Karpas-422 (cell line): Measurements from ENCODE around the gene LRRN4. TPM values are rescaled to one million over a fixed set of nuclear protein-coding genes. Genes with fewer than 3 reads are reported as not detected.

ENCODE experiments used
- DNase-seq: peaks from one replicate; pipeline ENCODE4 v3.0.0-alpha.2; 2015
- H2AFZ ChIP-seq: fragments of 200-600 bp; sonication (generic); 2 replicates; pipeline ENCODE4 v1.6.1; 2014; ENCODE audit warnings: antibody characterized with exemption, low read length, mixed read lengths
- H3K27ac ChIP-seq: fragments of 200-600 bp; sonication (generic); 2 replicates; pipeline ENCODE4 v1.5.1; 2014; ENCODE audit warnings: mild to moderate bottlenecking, low read length, moderate library complexity
- H3K27me3 ChIP-seq: fragments of 200-600 bp; sonication (generic); 2 replicates; pipeline ENCODE4 v1.6.1; 2014; ENCODE audit warnings: low read length, mixed read lengths
- H3K36me3 ChIP-seq: fragments of 200-600 bp; sonication (generic); 2 replicates; pipeline ENCODE4 v1.6.1; 2014; ENCODE audit warnings: low read length, mixed read lengths; ENCODE audit not compliant: insufficient read depth
- H3K4me1 ChIP-seq: fragments of 200-600 bp; sonication (generic); 2 replicates; pipeline ENCODE4 v1.6.1; 2014; ENCODE audit warnings: mild to moderate bottlenecking, low read length, mixed read lengths
- H3K4me2 ChIP-seq: fragments of 200-600 bp; sonication (generic); 2 replicates; pipeline ENCODE4 v1.6.1; 2014; ENCODE audit warnings: low read length, low read depth, mild to moderate bottlenecking; ENCODE audit not compliant: poor library complexity, severe bottlenecking
- H3K4me3 ChIP-seq: fragments of 200-600 bp; sonication (generic); 2 replicates; pipeline ENCODE4 v1.5.1; 2014; ENCODE audit warnings: mild to moderate bottlenecking, antibody characterized with exemption, low read length, mixed read lengths
- H3K79me2 ChIP-seq: fragments of 200-600 bp; sonication (generic); 2 replicates; pipeline ENCODE4 v1.6.1; 2014; ENCODE audit warnings: mild to moderate bottlenecking, low read length, mixed read lengths
- H3K9ac ChIP-seq: fragments of 200-600 bp; sonication (generic); 2 replicates; pipeline ENCODE4 v1.6.0; 2014; ENCODE audit warnings: low read length
- H3K9me2 ChIP-seq: fragments of 200-600 bp; sonication (generic), shearing (Covaris generic); replicated peaks from 2 replicates; pipeline ENCODE4 v1.6.0; 2014; ENCODE audit warnings: mild to moderate bottlenecking, low read length, moderate library complexity; ENCODE audit not compliant: insufficient read depth
- H3K9me3 ChIP-seq: fragments of 300-700, 200-600 bp; sonication (generic); 2 replicates; pipeline ENCODE4 v1.6.1; 2014; ENCODE audit warnings: low read length, mixed read lengths
- H4K20me1 ChIP-seq: fragments of 200-600 bp; sonication (generic); 2 replicates; pipeline ENCODE4 v1.6.1; 2014; ENCODE audit warnings: mild to moderate bottlenecking, antibody characterized with exemption, low read length, low read depth; ENCODE audit not compliant: insufficient read depth
- total RNA-seq: library from RNA; depleted of rRNA; stranded (reverse); fragments of >200 nt; shearing (Covaris generic); gene quantifications from 2 replicates; pipeline ENCODE4 v1.2.3, GENCODE V29; 2014; ENCODE audit warnings: low replicate concordance

The LRRN4 gene
- total RNA-seq, 1 experiment from 2014 or later: not detected

- Histone ChIP-seq H4K20me1 (no peaks in the 10 kb centered on the region), H3K9me3 (no peaks in the 10 kb centered on the region), H3K27ac (no peak overlapping the region), H3K79me2 (no peaks in the 10 kb centered on the region), H3K4me1 (peaks cover 10% of the 10 kb centered on the region), H3K4me3 (no peak overlapping the region), H3K9ac (no peak overlapping the region), H3K9me2 (no peaks in the 10 kb centered on the region), H2AFZ (no peak overlapping the region), H3K27me3 (no peaks in the 10 kb centered on the region; the same call in 1 of the 2 replicates), H3K4me2 (no peak overlapping the region), H3K36me3 (no peaks in the 10 kb centered on the region)
- DNase-seq: no peak
Observed at GRCh38 chr20:6070829-6071695, 17.2 kb upstream of the LRRN4 start.

- no peak overlapping the region for H2AFZ ChIP-seq
- H3K4me3 ChIP-seq: no peak overlapping the region
- H3K4me2 ChIP-seq: no peak overlapping the region
- no peaks in the 10 kb centered on the region; the same call in 1 of the 2 replicates for H3K27me3 ChIP-seq
- H3K27ac ChIP-seq: no peak overlapping the region
- no peak overlapping the region for H3K9ac ChIP-seq
- H3K4me1 ChIP-seq: peaks cover 10% of the 10 kb centered on the region
- no peaks in the 10 kb centered on the region for H3K36me3 ChIP-seq
- H4K20me1 ChIP-seq: no peaks in the 10 kb centered on the region
- H3K79me2 ChIP-seq: no peaks in the 10 kb centered on the region
- no peak for DNase-seq
- H3K9me3 ChIP-seq: no peaks in the 10 kb centered on the region
- H3K9me2 ChIP-seq: no peaks in the 10 kb centered on the region
Observed at GRCh38 chr20:6069669-6070068, 15.8 kb upstream of the LRRN4 start.

GRCh38 chr20:6067763-6068318 lies 14.0 kb upstream of the LRRN4 start:
- Histone ChIP-seq H3K27ac (no peak overlapping the region), H3K4me3 (no peak overlapping the region), H3K9ac (no peak overlapping the region), H2AFZ (no peak overlapping the region), H3K27me3 (no peaks in the 10 kb centered on the region; the same call in 1 of the 2 replicates), H3K4me1 (peaks cover 10% of the 10 kb centered on the region), H3K36me3 (no peaks in the 10 kb centered on the region), H3K79me2 (no peaks in the 10 kb centered on the region), H3K4me2 (no peak overlapping the region), H3K9me3 (no peaks in the 10 kb centered on the region), H4K20me1 (no peaks in the 10 kb centered on the region), H3K9me2 (no peaks in the 10 kb centered on the region)
- DNase-seq: no peak

GRCh38 chr20:6066582-6066981 lies 12.7 kb upstream of the LRRN4 start:
- no peaks in the 10 kb centered on the region; the same call in 1 of the 2 replicates for H3K27me3 ChIP-seq
- H3K79me2 ChIP-seq: no peaks in the 10 kb centered on the region
- H3K4me1 ChIP-seq: peaks cover 5% of the 10 kb centered on the region
- no peaks in the 10 kb centered on the region for H3K9me2 ChIP-seq
- no peak overlapping the region for H3K4me2 ChIP-seq
- no peak for DNase-seq
- H3K4me3 ChIP-seq: no peak overlapping the region
- H3K9me3 ChIP-seq: no peaks in the 10 kb centered on the region
- H2AFZ ChIP-seq: no peak overlapping the region
- no peaks in the 10 kb centered on the region for H3K36me3 ChIP-seq
- H3K9ac ChIP-seq: no peak overlapping the region
- H4K20me1 ChIP-seq: no peaks in the 10 kb centered on the region
- no peak overlapping the region for H3K27ac ChIP-seq

- no peaks in the 10 kb centered on the region for H3K36me3 ChIP-seq
- no peaks in the 10 kb centered on the region for H3K79me2 ChIP-seq
- no peak overlapping the region for H3K9ac ChIP-seq
- H3K9me3 ChIP-seq: no peaks in the 10 kb centered on the region
- no peaks in the 10 kb centered on the region for H3K27me3 ChIP-seq
- H3K27ac ChIP-seq: no peak overlapping the region
- no peak overlapping the region for H3K4me2 ChIP-seq
- H4K20me1 ChIP-seq: no peaks in the 10 kb centered on the region
- DNase-seq: no peak
- no peak overlapping the region for H2AFZ ChIP-seq
- no peaks in the 10 kb centered on the region for H3K4me1 ChIP-seq
- H3K4me3 ChIP-seq: no peak overlapping the region
- no peaks in the 10 kb centered on the region for H3K9me2 ChIP-seq
Observed at GRCh38 chr20:6061544-6061943, 7.7 kb upstream of the LRRN4 start.

GRCh38 chr20:6060213-6060612 lies 6.4 kb upstream of the LRRN4 start:
- Histone ChIP-seq H3K27ac (no peak overlapping the region), H3K4me1 (no peaks in the 10 kb centered on the region), H3K79me2 (no peaks in the 10 kb centered on the region), H3K9ac (no peak overlapping the region), H2AFZ (no peak overlapping the region), H3K36me3 (no peaks in the 10 kb centered on the region), H3K4me2 (no peak overlapping the region), H3K27me3 (no peaks in the 10 kb centered on the region), H3K4me3 (no peak overlapping the region), H3K9me3 (no peaks in the 10 kb centered on the region), H3K9me2 (no peaks in the 10 kb centered on the region), H4K20me1 (no peaks in the 10 kb centered on the region)
- no peak for DNase-seq

- H3K4me3 ChIP-seq: no peak overlapping the region
- H3K79me2 ChIP-seq: no peaks in the 10 kb centered on the region
- no peaks in the 10 kb centered on the region for H3K9me3 ChIP-seq
- no peak overlapping the region for H3K27ac ChIP-seq
- H2AFZ ChIP-seq: no peak overlapping the region
- H3K9ac ChIP-seq: no peak overlapping the region
- H4K20me1 ChIP-seq: no peaks in the 10 kb centered on the region
- no peaks in the 10 kb centered on the region for H3K4me1 ChIP-seq
- H3K36me3 ChIP-seq: no peaks in the 10 kb centered on the region
- H3K27me3 ChIP-seq: no peaks in the 10 kb centered on the region
- DNase-seq: no peak
- H3K4me2 ChIP-seq: no peak overlapping the region
- no peaks in the 10 kb centered on the region for H3K9me2 ChIP-seq
Observed at GRCh38 chr20:6058684-6059295, 4.9 kb upstream of the LRRN4 start.

GRCh38 chr20:6057691-6058090 lies 3.8 kb upstream of the LRRN4 start:
- H3K4me3 ChIP-seq: no peak overlapping the region
- no peak overlapping the region for H3K4me2 ChIP-seq
- no peaks in the 10 kb centered on the region for H3K79me2 ChIP-seq
- H4K20me1 ChIP-seq: no peaks in the 10 kb centered on the region
- no peaks in the 10 kb centered on the region for H3K4me1 ChIP-seq
- H3K27ac ChIP-seq: no peak overlapping the region
- no peaks in the 10 kb centered on the region for H3K9me3 ChIP-seq
- no peaks in the 10 kb centered on the region for H3K27me3 ChIP-seq
- no peak overlapping the region for H2AFZ ChIP-seq
- H3K9ac ChIP-seq: no peak overlapping the region
- no peaks in the 10 kb centered on the region for H3K9me2 ChIP-seq
- no peak for DNase-seq
- H3K36me3 ChIP-seq: no peaks in the 10 kb centered on the region
